Trophoblast cell (in vitro differentiated cells and primary cell): ENCODE data around the gene C5orf15.

Experiments used
- DNase-seq, 2 donors: peaks; one replicate each; pipeline ENCODE4 v3.0.0-alpha.2; 2016
- H2AFZ ChIP-seq: 2 replicates; pipeline ENCODE4 v1.6.1; 2013; ENCODE audit warnings: low read length, moderate library complexity, mild to moderate bottlenecking; ENCODE audit not compliant: insufficient read depth, poor library complexity
- H2AK5ac ChIP-seq: 2 replicates; pipeline ENCODE4 v1.6.1; 2013; ENCODE audit warnings: mild to moderate bottlenecking, low read length
- H2BK120ac ChIP-seq: 2 replicates; pipeline ENCODE4 v1.6.1; 2013; ENCODE audit warnings: low read length, mild to moderate bottlenecking, moderate library complexity; ENCODE audit not compliant: insufficient read depth, poor library complexity
- H2BK12ac ChIP-seq: 2 replicates; pipeline ENCODE4 v1.6.1; 2013; ENCODE audit warnings: mild to moderate bottlenecking, low read length, moderate library complexity
- H2BK5ac ChIP-seq: 2 replicates; pipeline ENCODE4 v1.6.1; 2013; ENCODE audit warnings: low read length, low read depth, moderate library complexity, mild to moderate bottlenecking; ENCODE audit not compliant: poor library complexity
- H3K14ac ChIP-seq: 2 replicates; pipeline ENCODE4 v1.6.1; 2013; ENCODE audit warnings: mild to moderate bottlenecking, low read length
- H3K18ac ChIP-seq: 2 replicates; pipeline ENCODE4 v1.6.1; 2013; ENCODE audit warnings: mild to moderate bottlenecking, low read length
- H3K23ac ChIP-seq: 2 replicates; pipeline ENCODE4 v1.6.1; 2013; ENCODE audit warnings: low read length
- H3K27ac ChIP-seq: 2 replicates; pipeline ENCODE4 v1.5.1; 2013; ENCODE audit warnings: low read depth, mild to moderate bottlenecking, inconsistent platforms, low read length, moderate library complexity
- H3K27me3 ChIP-seq: 2 replicates; pipeline ENCODE4 v1.6.1; 2013; ENCODE audit warnings: inconsistent platforms, mild to moderate bottlenecking, low read length, moderate library complexity; ENCODE audit not compliant: insufficient read depth
- H3K36me3 ChIP-seq, 2 experiments: 1 replicate in 1 of 2; 2 replicates in 1 of 2; pipeline ENCODE4 v1.6.1; 2013; ENCODE audit warnings: low read length in 2 of 2, mild to moderate bottlenecking in 2 of 2, moderate library complexity in 1 of 2; ENCODE audit not compliant: insufficient read depth in 2 of 2, control insufficient read depth in 1 of 2
- H3K4ac ChIP-seq: 2 replicates; pipeline ENCODE4 v1.6.1; 2013; ENCODE audit warnings: low read depth, mild to moderate bottlenecking, low read length, moderate library complexity
- H3K4me1 ChIP-seq, 2 experiments: 1 replicate in 1 of 2; 2 replicates in 1 of 2; pipeline ENCODE4 v1.6.1; 2013; ENCODE audit warnings: low read length in 2 of 2, mild to moderate bottlenecking in 2 of 2, moderate library complexity in 1 of 2; ENCODE audit not compliant: insufficient read depth in 2 of 2, control insufficient read depth in 1 of 2
- H3K4me2 ChIP-seq: 2 replicates; pipeline ENCODE4 v1.6.1; 2013; ENCODE audit warnings: inconsistent platforms, mild to moderate bottlenecking, low read length, moderate library complexity
- H3K4me3 ChIP-seq: 2 replicates; pipeline ENCODE4 v1.5.1; 2013; ENCODE audit warnings: mild to moderate bottlenecking, low read depth, low read length, inconsistent platforms
- H3K79me1 ChIP-seq: one replicate; pipeline ENCODE4 v1.6.1; 2013; ENCODE audit warnings: low read length
- H3K79me2 ChIP-seq: 2 replicates; pipeline ENCODE4 v1.6.1; 2013; ENCODE audit warnings: low read length, mild to moderate bottlenecking; ENCODE audit not compliant: control insufficient read depth, insufficient read depth, poor library complexity
- H3K9ac ChIP-seq: 2 replicates; pipeline ENCODE4 v1.6.1; 2013; ENCODE audit warnings: mild to moderate bottlenecking, low read length
- H3K9me3 ChIP-seq: 2 replicates; pipeline ENCODE4 v1.6.1; 2013; ENCODE audit warnings: low read depth, mild to moderate bottlenecking, control low read depth, inconsistent platforms, low read length; ENCODE audit not compliant: insufficient read depth
- H4K12ac ChIP-seq: 2 replicates; pipeline ENCODE4 v1.6.1; 2013; ENCODE audit warnings: low read depth, mild to moderate bottlenecking, low read length, moderate library complexity
- H4K8ac ChIP-seq: 2 replicates; pipeline ENCODE4 v1.6.1; 2013; ENCODE audit warnings: low read depth, mild to moderate bottlenecking, low read length, moderate library complexity
- H4K91ac ChIP-seq: one replicate; pipeline ENCODE4 v1.6.1; 2013; ENCODE audit warnings: low read depth, mild to moderate bottlenecking, low read length, moderate library complexity
- WGBS: extraction: QIAGEN DNeasy Blood & Tissue Kit; methylation state at CpG from one replicate; pipeline ENCODE4 v1.1.7; 2013; ENCODE audit warnings: missing lambda C conversion rate; ENCODE audit not compliant: insufficient read length, insufficient coverage; ENCODE audit errors: extremely low coverage; 5-methylcytosine and 5-hydroxymethylcytosine counted together

The C5orf15 gene

DNA sequence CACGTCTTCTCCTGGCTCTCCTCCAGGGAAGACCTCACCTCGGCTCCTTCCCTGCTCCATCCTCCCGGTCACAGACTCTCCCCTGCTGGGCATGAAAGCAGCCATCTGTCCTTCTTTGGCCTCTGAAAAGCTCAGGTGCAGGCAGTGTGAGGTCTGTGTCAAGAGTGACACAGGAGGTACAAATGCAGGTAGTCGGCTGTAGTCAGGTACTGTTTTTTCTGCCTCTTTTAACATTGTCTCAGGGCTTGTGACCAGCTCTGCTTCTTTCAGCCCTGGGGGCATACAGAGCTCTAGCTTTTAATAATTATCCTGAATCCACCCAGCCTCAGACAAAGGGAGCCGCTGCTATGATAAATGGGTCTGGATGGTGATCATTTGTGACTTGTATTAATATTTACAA is 46.4 kb downstream of the C5orf15 start:
- Histone ChIP-seq H3K9me3 (no peaks in the 10 kb centered on the region), H2BK5ac (no peak overlapping the region), H2BK120ac (no peak overlapping the region), H4K91ac (no peak overlapping the region), H3K79me2 (no peaks in the 10 kb centered on the region), H3K36me3 (no peaks in the 10 kb centered on the region), H3K9ac (no peak overlapping the region), H3K23ac (no peak overlapping the region), H3K4me3 (no peak overlapping the region), H3K4ac (no peak overlapping the region), H4K8ac (no peak overlapping the region), H3K14ac (no peak overlapping the region), H3K27me3 (no peaks in the 10 kb centered on the region), H2AK5ac (no peak overlapping the region), H2BK12ac (no peak overlapping the region), H4K12ac (no peak overlapping the region), H3K79me1 (peaks cover 12% of the 10 kb centered on the region), H3K4me2 (no peak overlapping the region), H3K27ac (no peak overlapping the region), H3K4me1 (peaks cover 22 to 26% of the 10 kb centered on the region in 2 experiments), H3K18ac (no peak overlapping the region), H2AFZ (no peak overlapping the region)
- no CpG with 5 or more reads among the region's 5 CpGs for WGBS
- no peak for DNase-seq

- Histone ChIP-seq H2AK5ac (no peak overlapping the region), H3K79me2 (no peaks in the 10 kb centered on the region), H2BK12ac (no peak overlapping the region), H3K79me1 (peaks cover 6% of the 10 kb centered on the region), H4K91ac (no peak overlapping the region), H3K4me3 (no peak overlapping the region), H3K23ac (no peak overlapping the region), H4K8ac (no peak overlapping the region), H3K18ac (no peak overlapping the region), H2BK5ac (no peak overlapping the region), H3K14ac (no peak overlapping the region), H2AFZ (no peak overlapping the region), H2BK120ac (no peak overlapping the region), H3K27me3 (no peaks in the 10 kb centered on the region), H3K27ac (no peak overlapping the region), H3K4me2 (no peak overlapping the region), H3K4me1 (peaks cover 14 to 20% of the 10 kb centered on the region in 2 experiments), H3K9me3 (no peaks in the 10 kb centered on the region), H4K12ac (no peak overlapping the region), H3K36me3 (no peaks in the 10 kb centered on the region), H3K4ac (no peak overlapping the region), H3K9ac (no peak overlapping the region)
- DNase-seq = no peak
- WGBS = no CpG with 5 or more reads among the region's 7 CpGs
These were observed 47.4 kb downstream of the C5orf15 start for GRCh38 chr5:133921069-133921468.

DNA sequence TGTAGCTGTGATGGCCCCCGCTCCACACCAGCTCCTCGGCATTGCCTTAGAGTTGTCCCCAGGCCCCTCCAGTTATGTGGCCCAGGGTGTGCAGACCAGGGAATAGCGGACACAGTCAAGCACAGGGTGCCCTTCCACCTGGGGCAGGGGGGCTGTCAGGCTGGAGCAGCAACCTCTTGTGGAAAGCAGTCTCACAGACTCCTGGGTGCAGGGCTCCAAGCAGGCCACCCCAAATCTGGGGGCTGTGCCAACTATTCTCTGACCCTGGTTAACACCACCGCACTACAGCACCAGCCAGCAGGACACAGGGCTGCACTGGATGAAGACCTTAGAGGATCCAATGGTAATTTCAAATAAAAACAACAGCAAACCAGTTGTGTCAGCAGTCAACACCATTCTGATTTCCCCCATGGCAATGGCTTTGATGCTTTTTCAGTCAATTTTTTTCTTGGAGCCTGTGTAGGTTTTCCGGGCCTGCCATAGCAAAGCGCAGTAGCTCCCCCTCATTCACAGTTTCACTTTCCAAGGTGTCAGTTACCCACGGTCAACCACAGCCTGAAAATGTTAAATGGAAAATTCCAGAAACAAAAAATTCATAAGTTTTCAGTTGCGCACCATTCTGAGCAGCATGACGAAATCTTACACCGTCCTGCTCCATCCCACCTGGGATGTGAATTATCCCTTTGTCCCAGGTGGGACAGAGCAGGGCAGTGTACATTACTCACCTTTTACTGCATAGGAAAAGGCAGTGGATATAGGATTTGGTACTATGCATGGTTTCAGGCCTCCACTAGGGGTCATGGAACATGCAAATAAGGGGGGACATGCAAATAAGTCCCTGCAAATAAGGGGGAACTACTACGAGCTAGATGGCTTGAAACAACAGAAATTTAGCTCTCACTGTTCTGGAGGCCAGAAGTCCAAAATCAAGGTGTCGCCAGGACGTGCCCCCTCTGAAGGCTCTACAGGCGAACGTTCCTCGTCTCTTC is 49.0 kb downstream of the C5orf15 start:
- H3K23ac ChIP-seq = no peak overlapping the region
- H3K9ac ChIP-seq = peak overlapping the region; percentile 11
- no peak overlapping the region for H4K91ac ChIP-seq
- no peak overlapping the region for H2BK12ac ChIP-seq
- no peak overlapping the region for H3K18ac ChIP-seq
- no CpG with 5 or more reads among the region's 16 CpGs for WGBS
- H3K79me1 ChIP-seq = no peaks in the 10 kb centered on the region
- DNase-seq = no peak
- no peaks in the 10 kb centered on the region for H3K27me3 ChIP-seq
- no peak overlapping the region for H3K14ac ChIP-seq
- H2BK120ac ChIP-seq = no peak overlapping the region
- H3K4me2 ChIP-seq = no peak overlapping the region
- H2AFZ ChIP-seq = no peak overlapping the region
- no peak overlapping the region for H4K12ac ChIP-seq
- no peak overlapping the region for H3K27ac ChIP-seq
- H3K9me3 ChIP-seq = no peaks in the 10 kb centered on the region
- H2BK5ac ChIP-seq = no peak overlapping the region
- H3K36me3 ChIP-seq = no peaks in the 10 kb centered on the region
- no peak overlapping the region for H3K4ac ChIP-seq
- H3K4me3 ChIP-seq = no peak overlapping the region
- H3K79me2 ChIP-seq = no peaks in the 10 kb centered on the region
- peaks cover 4 to 8% of the 10 kb centered on the region in 2 experiments for H3K4me1 ChIP-seq
- no peak overlapping the region for H4K8ac ChIP-seq
- H2AK5ac ChIP-seq = no peak overlapping the region

GRCh38 chr5:133918731-133919130 is 49.7 kb downstream of the C5orf15 start:
- no peak overlapping the region for H3K4me2 ChIP-seq
- WGBS = no CpG with 5 or more reads among the region's 10 CpGs
- no peak overlapping the region for H2BK120ac ChIP-seq
- DNase-seq = no peak
- no peak overlapping the region for H4K8ac ChIP-seq
- H3K27ac ChIP-seq = no peak overlapping the region
- no peak overlapping the region for H3K4ac ChIP-seq
- no peak overlapping the region for H3K23ac ChIP-seq
- H3K27me3 ChIP-seq = no peaks in the 10 kb centered on the region
- H3K9ac ChIP-seq = no peak overlapping the region
- H4K91ac ChIP-seq = no peak overlapping the region
- H3K14ac ChIP-seq = no peak overlapping the region
- no peaks in the 10 kb centered on the region for H3K79me2 ChIP-seq
- no peak overlapping the region for H2AFZ ChIP-seq
- no peak overlapping the region for H3K18ac ChIP-seq
- H3K36me3 ChIP-seq = no peaks in the 10 kb centered on the region
- H4K12ac ChIP-seq = no peak overlapping the region
- H3K4me3 ChIP-seq = no peak overlapping the region
- no peaks in the 10 kb centered on the region for H3K9me3 ChIP-seq
- H2AK5ac ChIP-seq = no peak overlapping the region
- H3K79me1 ChIP-seq = no peaks in the 10 kb centered on the region
- no peak overlapping the region for H2BK5ac ChIP-seq
- peaks cover 4 to 5% of the 10 kb centered on the region in 2 experiments for H3K4me1 ChIP-seq
- no peak overlapping the region for H2BK12ac ChIP-seq
